B cell (primary cell): ENCODE measurements around the gene CTDSPL2. TPM values are rescaled to one million over a fixed set of nuclear protein-coding genes. Genes with fewer than 3 reads are reported as not detected.

Experiments
- ATAC-seq: fragments of 200-7000 bp; cut with Tn5 transposase; one replicate; pipeline ENCODE4 v1.10.0; 2021; ENCODE audit warnings: low read depth, mild to moderate bottlenecking, moderate number of reproducible peaks, moderate library complexity
- CTCF ChIA-PET: fragments of 350-600 bp; sonication (Branson Sonifier 250); formaldehyde crosslinking; loops from one replicate; lab custom pipeline; 2021; ENCODE audit warnings: antibody characterized with exemption, inconsistent platforms; lab: Charles Lee
- POLR2A ChIA-PET: fragments of 350-600 bp; sonication (Branson Sonifier 250); formaldehyde crosslinking; loops from one replicate; lab custom pipeline; 2021; ENCODE audit warnings: antibody characterized with exemption; lab: Charles Lee
- DNase-seq: peaks from one replicate; pipeline ENCODE4 v3.0.0; 2013
- H2AFZ ChIP-seq: 2 replicates; pipeline ENCODE4 v1.6.1; 2012; ENCODE audit warnings: mild to moderate bottlenecking, low read depth, low read length; ENCODE audit not compliant: insufficient read depth, poor library complexity, severe bottlenecking
- H3K27ac ChIP-seq, 2 donors: 1 replicate in 1 of 2; 2 replicates in 1 of 2; pipeline ENCODE4 v1.5.1; 2012 to 2013; ENCODE audit warnings: low read length in 2 of 2, mild to moderate bottlenecking in 2 of 2, moderate library complexity in 1 of 2
- H3K27me3 ChIP-seq, 4 experiments: fragments of 200-600 bp in 1 of 4; sonication (generic) in 1 of 4; replicated peaks in 1 of 4; 1 replicate in 2 of 4; 2 replicates in 2 of 4; pipeline versions ENCODE4 v1.6.1 to v1.7.0; 2013 to 2016; ENCODE audit warnings: low read length in 3 of 4, mild to moderate bottlenecking in 2 of 4, mixed read lengths in 1 of 4, moderate library complexity in 1 of 4; ENCODE audit not compliant: insufficient read depth in 4 of 4, control insufficient read depth in 3 of 4; ENCODE audit errors: control extremely low read depth in 1 of 4
- H3K36me3 ChIP-seq, 2 experiments: replicated peaks in 1 of 2; 1 replicate in 1 of 2; 2 replicates in 1 of 2; pipeline versions ENCODE4 v1.6.1 to v1.7.1; 2013; ENCODE audit warnings: low read length in 1 of 2; ENCODE audit not compliant: insufficient read depth in 2 of 2, control insufficient read depth in 1 of 2; ENCODE audit errors: control extremely low read depth in 1 of 2, extremely low read depth in 1 of 2
- H3K4me1 ChIP-seq, 2 donors: fragments of 200-600 bp in 1 of 2; sonication (generic) in 1 of 2; 1 replicate in 1 of 2; 2 replicates in 1 of 2; pipeline versions ENCODE4 v1.5.1 to v1.6.1; 2013 to 2017; ENCODE audit warnings: low read length in 2 of 2; ENCODE audit not compliant: control insufficient read depth in 2 of 2, insufficient read depth in 2 of 2
- H3K4me2 ChIP-seq: replicated peaks from 2 replicates; pipeline ENCODE3; 2012; ENCODE audit warnings: mild to moderate bottlenecking, low read depth, low read length; ENCODE audit not compliant: poor library complexity, severe bottlenecking
- H3K4me3 ChIP-seq, 5 experiments: fragments of 200-600 bp in 1 of 5; sonication (generic) in 1 of 5; 1 replicate in 3 of 5; 2 replicates in 2 of 5; pipeline versions ENCODE4 v1.5.1 to v1.7.0; 2011 to 2016; ENCODE audit warnings: low read length in 4 of 5, mild to moderate bottlenecking in 4 of 5, low read depth in 2 of 5, control low read depth in 1 of 5, moderate library complexity in 1 of 5; ENCODE audit not compliant: insufficient read depth in 1 of 5; ENCODE audit errors: control extremely low read depth in 1 of 5, extremely low read depth in 1 of 5
- H3K79me2 ChIP-seq: fragments of 200-600 bp; sonication (generic); one replicate; pipeline ENCODE4 v1.6.0; 2016; ENCODE audit warnings: low read length; ENCODE audit not compliant: control insufficient read depth, insufficient read depth
- H3K9ac ChIP-seq: fragments of 200-600 bp; sonication (generic); 2 replicates; pipeline ENCODE4 v1.6.1; 2017; ENCODE audit warnings: mild to moderate bottlenecking, low read length, moderate library complexity
- H3K9me3 ChIP-seq, 3 donors: one replicate each; pipeline versions ENCODE4 v1.6.1 to v1.7.1; 2013; ENCODE audit warnings: low read length in 2 of 3; ENCODE audit not compliant: control insufficient read depth in 2 of 3, insufficient read depth in 1 of 3; ENCODE audit errors: control extremely low read depth in 1 of 3
- H4K20me1 ChIP-seq: 2 replicates; pipeline ENCODE4 v1.6.0; 2012; ENCODE audit warnings: mild to moderate bottlenecking, low read length; ENCODE audit not compliant: insufficient read depth, control insufficient read depth, poor library complexity, severe bottlenecking
- H3K27ac Mint-ChIP-seq: one replicate; pipeline ENCODE4 v1.8.0; 2021; ENCODE audit warnings: mixed read lengths
- H3K27me3 Mint-ChIP-seq: one replicate; pipeline ENCODE4 v1.8.0; 2021; ENCODE audit warnings: mixed read lengths
- H3K4me1 Mint-ChIP-seq: one replicate; pipeline ENCODE4 v1.8.0; 2021; ENCODE audit warnings: mixed read lengths
- H3K4me3 Mint-ChIP-seq: one replicate; pipeline ENCODE4 v1.8.0; 2021; ENCODE audit warnings: mixed read lengths
- H3K9me3 Mint-ChIP-seq: one replicate; pipeline ENCODE4 v1.8.0; 2022; ENCODE audit warnings: mixed read lengths; ENCODE audit not compliant: insufficient read depth
- EZH2 ChIP-seq: IDR thresholded peaks from 2 replicates; pipeline ENCODE4 v1.6.1; 2012; ENCODE audit warnings: borderline replicate concordance, low read depth, mild to moderate bottlenecking, moderate library complexity, low read length; ENCODE audit not compliant: insufficient read depth, poor library complexity, severe bottlenecking
- WGBS: methylation state at CpG from one replicate; pipeline ENCODE4 v1.1.5; 2013; ENCODE audit warnings: missing lambda C conversion rate; ENCODE audit not compliant: insufficient coverage; 5-methylcytosine and 5-hydroxymethylcytosine counted together
- intact Hi-C: fragments of 100-400 bp; cut with micrococcal nuclease; formaldehyde crosslinking; loops from one replicate; pipeline ENCODE4 v1.10.0; 2022
- polyA plus RNA-seq: library from polyadenylated mRNA; depleted of rRNA; stranded (reverse); fragments of >200 nt; gene quantifications from 2 replicates; pipeline ENCODE4 v1.2.3, GENCODE V29; 2012
- total RNA-seq, 2 donors: library from RNA; stranded (reverse); fragments of 120-200 nt in 1 of 2; gene quantifications; 1 replicate in 1 of 2; 2 replicates in 1 of 2; pipeline versions ENCODE4 v1.2.3 to v1.2.4, GENCODE V29; 2013 to 2022
- TF ChIP-seq, protein P1 (sequence below): fragments of 200-600 bp; IDR thresholded peaks from one replicate; pipeline ENCODE4 v1.8.0; 2022; ENCODE audit warnings: antibody characterized with exemption, mild to moderate bottlenecking

CTDSPL2 gene
- total and polyA plus RNA-seq, 2 donors (not counting 1 experiment from before 2014, with no cell fraction given): 17.8 to 84.1 TPM

DNA sequence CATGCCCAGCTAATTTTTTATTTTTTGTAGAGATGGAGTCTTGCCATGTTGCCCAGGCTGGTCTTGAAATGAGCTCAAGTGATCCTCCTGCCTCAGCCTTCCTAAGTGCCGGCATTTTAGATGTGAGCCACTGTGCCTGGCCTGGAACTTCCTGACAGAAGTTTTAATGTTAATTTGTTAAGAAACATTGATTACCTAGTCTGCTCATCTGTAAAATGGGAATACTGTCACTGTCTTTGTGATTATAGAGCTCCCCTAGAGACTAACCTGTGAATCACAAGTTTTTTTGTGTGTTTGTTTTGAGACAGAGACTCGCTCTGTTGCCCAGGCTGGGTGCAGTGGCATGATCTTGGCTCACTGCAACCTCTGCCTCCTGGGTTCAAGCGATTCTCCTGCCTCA is 105.3 kb downstream of the CTDSPL2 start:
- Histone ChIP-seq H3K4me1 (peaks cover 5 to 13% of the 10 kb centered on the region in 2 donors), H3K27ac (no peak overlapping the region), H3K4me2 (no peak overlapping the region), H3K9ac (no peak overlapping the region), H3K36me3 (no peaks in the 10 kb centered on the region), H3K4me3 (no peak overlapping the region), H3K9me3 (no peaks in the 10 kb centered on the region), H2AFZ (no peak overlapping the region), H3K27me3 (no peaks in the 10 kb centered on the region), H4K20me1 (no peaks in the 10 kb centered on the region), H3K79me2 (peaks cover 2% of the 10 kb centered on the region)
- DNase-seq: no peak
- peaks cover 8% of the 10 kb centered on the region for H3K4me1 Mint-ChIP-seq
- TF ChIP-seq, protein P1, sequence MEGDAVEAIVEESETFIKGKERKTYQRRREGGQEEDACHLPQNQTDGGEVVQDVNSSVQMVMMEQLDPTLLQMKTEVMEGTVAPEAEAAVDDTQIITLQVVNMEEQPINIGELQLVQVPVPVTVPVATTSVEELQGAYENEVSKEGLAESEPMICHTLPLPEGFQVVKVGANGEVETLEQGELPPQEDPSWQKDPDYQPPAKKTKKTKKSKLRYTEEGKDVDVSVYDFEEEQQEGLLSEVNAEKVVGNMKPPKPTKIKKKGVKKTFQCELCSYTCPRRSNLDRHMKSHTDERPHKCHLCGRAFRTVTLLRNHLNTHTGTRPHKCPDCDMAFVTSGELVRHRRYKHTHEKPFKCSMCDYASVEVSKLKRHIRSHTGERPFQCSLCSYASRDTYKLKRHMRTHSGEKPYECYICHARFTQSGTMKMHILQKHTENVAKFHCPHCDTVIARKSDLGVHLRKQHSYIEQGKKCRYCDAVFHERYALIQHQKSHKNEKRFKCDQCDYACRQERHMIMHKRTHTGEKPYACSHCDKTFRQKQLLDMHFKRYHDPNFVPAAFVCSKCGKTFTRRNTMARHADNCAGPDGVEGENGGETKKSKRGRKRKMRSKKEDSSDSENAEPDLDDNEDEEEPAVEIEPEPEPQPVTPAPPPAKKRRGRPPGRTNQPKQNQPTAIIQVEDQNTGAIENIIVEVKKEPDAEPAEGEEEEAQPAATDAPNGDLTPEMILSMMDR: peak; percentile 22
- no peak for TF ChIP-seq EZH2
- peak overlapping the region; percentile 50 for H3K27ac Mint-ChIP-seq
- intact Hi-C loops: no loop called here
- H3K4me3 Mint-ChIP-seq: no peak overlapping the region
- WGBS: 92% methylated on average over 3 of the region's 3 CpGs
- ATAC-seq: no peak
- H3K9me3 Mint-ChIP-seq: no peaks in the 10 kb centered on the region
- ChIA-PET CTCF (interaction anchor here (1.0 kb wide), 1 partner anchor 10 kb away, joined by 3 read pairs; no protein-coding TSS in a partner anchor), POLR2A (interaction anchor here (0.7 kb wide), 1 partner anchor 131 kb away, joined by 4 read pairs; the partner anchor contains the start of gene SPG11)
- no peaks in the 10 kb centered on the region for H3K27me3 Mint-ChIP-seq

DNA sequence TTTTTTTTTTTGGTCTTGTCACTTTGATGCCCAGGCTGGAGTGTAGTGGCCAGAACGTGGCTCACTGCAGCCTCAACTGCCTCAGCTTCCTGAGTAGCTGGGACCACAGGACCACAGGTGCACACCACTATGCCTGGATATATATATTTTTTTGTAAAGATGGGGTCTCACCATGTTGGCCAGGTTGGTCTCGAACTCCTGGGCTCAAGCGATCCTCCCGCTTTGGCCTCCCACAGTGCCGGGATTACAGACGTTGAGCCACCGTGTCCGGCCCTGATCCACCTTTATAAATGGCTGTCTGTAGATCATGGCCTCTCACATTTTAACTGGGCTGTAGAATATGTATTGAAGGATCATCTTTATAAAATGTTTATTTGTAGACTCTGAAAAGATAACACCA is 107.7 kb downstream of the CTDSPL2 start:
- Mint-ChIP-seq H3K27ac (peak overlapping the region; percentile 10), H3K9me3 (no peaks in the 10 kb centered on the region), H3K27me3 (no peaks in the 10 kb centered on the region), H3K4me3 (peak overlapping the region; percentile 66), H3K4me1 (peaks cover 21% of the 10 kb centered on the region)
- 100% methylated on average over 2 of the region's 8 CpGs for WGBS
- H3K4me2 ChIP-seq: peak overlapping the region; percentile 86
- H3K4me3 ChIP-seq: no peak overlapping the region
- intact Hi-C loops: loop anchor here (5.0 kb wide), 4 partner anchors 127 to 1023 kb away; partner anchors contain the start of genes B2M, PATL2, SPG11 and WDR76
- peaks cover 0 to 2% of the 10 kb centered on the region in 2 experiments for H3K36me3 ChIP-seq
- no peak overlapping the region for H3K9ac ChIP-seq
- no peak overlapping the region for H2AFZ ChIP-seq
- TF ChIP-seq, protein P1: no peak
- TF ChIP-seq EZH2: no peak
- no peak overlapping the region for H3K27ac ChIP-seq
- ChIA-PET POLR2A (interaction anchor here (0.7 kb wide), 1 partner anchor 9 kb away, joined by 6 read pairs; no protein-coding TSS in a partner anchor), CTCF (no interaction called here)
- peaks cover 15 to 21% of the 10 kb centered on the region in 2 donors for H3K4me1 ChIP-seq
- no peaks in the 10 kb centered on the region for H3K9me3 ChIP-seq
- H3K27me3 ChIP-seq: no peaks in the 10 kb centered on the region
- ATAC-seq (no peak), DNase-seq (no peak)
- no peaks in the 10 kb centered on the region for H4K20me1 ChIP-seq
- H3K79me2 ChIP-seq: peaks cover 24% of the 10 kb centered on the region
